Measurements from ENCODE around the gene ZNF407. TPM values are rescaled to one million over a fixed set of nuclear protein-coding genes. Genes with fewer than 3 reads are reported as not detected.

Gene ZNF407
- total RNA-seq, 2 experiments from 2014 or later = 23.2 to 24.7 TPM

DNA sequence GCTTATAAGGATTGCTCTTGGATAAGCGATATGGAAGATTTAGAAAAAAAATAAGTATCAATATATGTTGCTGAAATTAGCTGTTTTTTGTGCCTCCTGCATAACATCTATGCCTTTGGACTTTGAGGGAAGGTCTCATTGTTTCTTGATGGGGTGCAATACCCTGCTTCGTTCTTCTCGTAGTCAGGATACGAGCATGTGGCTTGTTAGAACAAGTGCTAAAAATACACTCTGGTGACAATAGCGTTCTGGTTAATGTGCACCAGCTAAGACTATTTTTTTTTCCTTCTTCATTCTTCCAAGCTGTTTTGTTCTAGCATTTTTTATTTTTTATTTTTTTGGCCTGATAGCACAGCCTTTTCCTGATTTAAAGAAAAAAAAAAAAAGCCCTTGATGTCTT is 97.5 kb downstream of the ZNF407 start:
- no peak overlapping the region for H3K4me3 ChIP-seq (ENCODE audit: low read length)
- H3K27ac ChIP-seq (ENCODE audit: low read depth in 1 of 2, low read length in 2 of 2) = no peak overlapping the region
- H3K27me3 ChIP-seq (ENCODE audit: control insufficient read depth in 1 of 2, insufficient read depth in 2 of 2, low read length in 2 of 2) = no peaks in the 10 kb centered on the region
- Mint-ChIP-seq H3K36me3 (ENCODE audit: low read depth) (peaks cover 3% of the 10 kb centered on the region), H3K27me3 (no peaks in the 10 kb centered on the region), H3K4me1 (ENCODE audit: low read depth) (peaks cover 36% of the 10 kb centered on the region), H3K4me3 (no peak overlapping the region), H3K9me3 (no peaks in the 10 kb centered on the region), H3K27ac (no peak overlapping the region)
- ATAC-seq (ENCODE audit: poor library complexity) = no peak
- peaks cover 12% of the 10 kb centered on the region for H3K4me1 ChIP-seq (ENCODE audit: insufficient read depth, low read length)
- no peak for DNase-seq
- H3K36me3 ChIP-seq (ENCODE audit: insufficient read depth, low read length) = no peaks in the 10 kb centered on the region
- no peak for TF ChIP-seq CTCF (IDR thresholded peaks at IDR 0.05)
- no peaks in the 10 kb centered on the region for H3K9me3 ChIP-seq (ENCODE audit: control insufficient read depth in 1 of 2, insufficient read depth in 1 of 2, low read length in 2 of 2)
- intact Hi-C loops (cut with DNase I, micrococcal nuclease) = no loop called here
- ChIA-PET CTCF (no interaction called here), POLR2A (no interaction called here)

DNA sequence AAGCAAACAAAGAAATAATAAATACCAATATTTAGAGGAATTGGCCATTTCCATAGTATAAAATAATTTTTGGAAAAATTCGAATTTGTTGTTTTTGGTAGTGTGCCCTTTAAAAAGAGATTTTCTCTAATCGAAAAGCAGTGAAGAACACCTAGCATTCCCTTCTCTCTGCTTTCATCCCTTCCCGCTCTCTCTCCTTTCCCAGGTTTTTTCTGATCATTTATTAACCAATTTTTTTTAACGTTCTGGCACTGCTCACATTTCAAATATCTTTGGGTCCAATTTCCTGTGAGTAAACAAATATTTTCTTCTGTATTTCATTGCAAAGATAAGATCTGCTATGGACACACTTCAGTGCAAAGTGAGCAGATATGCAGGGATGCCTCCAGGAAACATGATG is 101.2 kb downstream of the ZNF407 start:
- intact Hi-C loops (cut with DNase I, micrococcal nuclease) = no loop called here
- TF ChIP-seq CTCF (IDR thresholded peaks at IDR 0.05) = no peak
- Histone ChIP-seq H3K36me3 (ENCODE audit: insufficient read depth, low read length) (no peaks in the 10 kb centered on the region), H3K4me3 (ENCODE audit: low read length) (no peak overlapping the region), H3K27ac (ENCODE audit: low read depth in 1 of 2, low read length in 2 of 2) (no peak overlapping the region), H3K9me3 (ENCODE audit: control insufficient read depth in 1 of 2, insufficient read depth in 1 of 2, low read length in 2 of 2) (no peaks in the 10 kb centered on the region), H3K27me3 (ENCODE audit: control insufficient read depth in 1 of 2, insufficient read depth in 2 of 2, low read length in 2 of 2) (no peaks in the 10 kb centered on the region), H3K4me1 (ENCODE audit: insufficient read depth, low read length) (no peaks in the 10 kb centered on the region)
- CTCF ChIA-PET = no interaction called here
- DNase-seq (no peak), ATAC-seq (ENCODE audit: poor library complexity) (no peak)
- peaks cover 13% of the 10 kb centered on the region for H3K4me1 Mint-ChIP-seq (ENCODE audit: low read depth)
- POLR2A ChIA-PET = no interaction called here
- no peaks in the 10 kb centered on the region for H3K27me3 Mint-ChIP-seq
- no peak overlapping the region for H3K4me3 Mint-ChIP-seq
- H3K36me3 Mint-ChIP-seq (ENCODE audit: low read depth) = peaks cover 10% of the 10 kb centered on the region
- H3K9me3 Mint-ChIP-seq = no peaks in the 10 kb centered on the region
- H3K27ac Mint-ChIP-seq = no peak overlapping the region

- Histone ChIP-seq H3K4me1 (ENCODE audit: insufficient read depth, low read length) (no peaks in the 10 kb centered on the region), H3K9me3 (ENCODE audit: control insufficient read depth in 1 of 2, insufficient read depth in 1 of 2, low read length in 2 of 2) (no peaks in the 10 kb centered on the region), H3K36me3 (ENCODE audit: insufficient read depth, low read length) (no peaks in the 10 kb centered on the region), H3K27me3 (ENCODE audit: control insufficient read depth in 1 of 2, insufficient read depth in 2 of 2, low read length in 2 of 2) (no peaks in the 10 kb centered on the region), H3K4me3 (ENCODE audit: low read length) (no peak overlapping the region), H3K27ac (ENCODE audit: low read depth in 1 of 2, low read length in 2 of 2) (no peak overlapping the region)
- POLR2A ChIA-PET = no interaction called here
- H3K27me3 Mint-ChIP-seq = no peaks in the 10 kb centered on the region
- H3K36me3 Mint-ChIP-seq (ENCODE audit: low read depth) = peaks cover 16% of the 10 kb centered on the region
- ATAC-seq (ENCODE audit: poor library complexity) (no peak), DNase-seq (no peak)
- no peak overlapping the region for H3K4me3 Mint-ChIP-seq
- intact Hi-C loops (cut with DNase I, micrococcal nuclease) = no loop called here
- CTCF ChIA-PET = no interaction called here
- no peak for TF ChIP-seq CTCF (IDR thresholded peaks at IDR 0.05)
- H3K4me1 Mint-ChIP-seq (ENCODE audit: low read depth) = peaks cover 7% of the 10 kb centered on the region
- no peak overlapping the region for H3K27ac Mint-ChIP-seq
- H3K9me3 Mint-ChIP-seq = no peaks in the 10 kb centered on the region
Observed at GRCh38 chr18:74699455-74699854, 101.8 kb downstream of the ZNF407 start.
